HL-60 (cell line): ENCODE measurements around the gene ANO3.

Experiments used
- TF ChIP-seq, protein P1 (sequence below): IDR thresholded peaks from 2 replicates; pipeline ENCODE4 v1.6.1; 2012; ENCODE audit warnings: low read depth; ENCODE audit not compliant: insufficient replicate concordance
- TF ChIP-seq, protein P2 (sequence below): IDR thresholded peaks from one replicate; pipeline ENCODE4 v1.5.1; 2011; ENCODE audit warnings: low read length, control low read depth, inconsistent platforms; ENCODE audit not compliant: insufficient read depth

DNA sequence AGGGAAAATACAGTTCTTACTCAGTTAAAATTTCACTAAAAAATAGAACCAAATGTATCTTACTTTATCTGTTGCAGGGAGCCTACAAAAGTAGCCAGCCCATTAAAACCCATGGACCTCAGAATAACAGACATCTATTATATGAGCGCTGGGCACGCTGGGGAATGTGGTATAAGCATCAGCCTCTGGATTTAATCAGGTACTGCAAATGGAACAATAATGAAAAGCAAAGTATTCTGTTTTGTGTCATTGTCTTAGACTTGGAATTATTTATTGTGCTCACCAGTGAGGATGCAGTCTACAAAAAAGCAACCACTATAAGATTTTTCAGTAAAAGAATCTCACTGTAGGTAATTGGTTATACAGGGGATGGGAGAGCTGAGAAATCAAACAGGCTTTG is 209.9 kb downstream of the ANO3 start:
- TF ChIP-seq, protein P1, sequence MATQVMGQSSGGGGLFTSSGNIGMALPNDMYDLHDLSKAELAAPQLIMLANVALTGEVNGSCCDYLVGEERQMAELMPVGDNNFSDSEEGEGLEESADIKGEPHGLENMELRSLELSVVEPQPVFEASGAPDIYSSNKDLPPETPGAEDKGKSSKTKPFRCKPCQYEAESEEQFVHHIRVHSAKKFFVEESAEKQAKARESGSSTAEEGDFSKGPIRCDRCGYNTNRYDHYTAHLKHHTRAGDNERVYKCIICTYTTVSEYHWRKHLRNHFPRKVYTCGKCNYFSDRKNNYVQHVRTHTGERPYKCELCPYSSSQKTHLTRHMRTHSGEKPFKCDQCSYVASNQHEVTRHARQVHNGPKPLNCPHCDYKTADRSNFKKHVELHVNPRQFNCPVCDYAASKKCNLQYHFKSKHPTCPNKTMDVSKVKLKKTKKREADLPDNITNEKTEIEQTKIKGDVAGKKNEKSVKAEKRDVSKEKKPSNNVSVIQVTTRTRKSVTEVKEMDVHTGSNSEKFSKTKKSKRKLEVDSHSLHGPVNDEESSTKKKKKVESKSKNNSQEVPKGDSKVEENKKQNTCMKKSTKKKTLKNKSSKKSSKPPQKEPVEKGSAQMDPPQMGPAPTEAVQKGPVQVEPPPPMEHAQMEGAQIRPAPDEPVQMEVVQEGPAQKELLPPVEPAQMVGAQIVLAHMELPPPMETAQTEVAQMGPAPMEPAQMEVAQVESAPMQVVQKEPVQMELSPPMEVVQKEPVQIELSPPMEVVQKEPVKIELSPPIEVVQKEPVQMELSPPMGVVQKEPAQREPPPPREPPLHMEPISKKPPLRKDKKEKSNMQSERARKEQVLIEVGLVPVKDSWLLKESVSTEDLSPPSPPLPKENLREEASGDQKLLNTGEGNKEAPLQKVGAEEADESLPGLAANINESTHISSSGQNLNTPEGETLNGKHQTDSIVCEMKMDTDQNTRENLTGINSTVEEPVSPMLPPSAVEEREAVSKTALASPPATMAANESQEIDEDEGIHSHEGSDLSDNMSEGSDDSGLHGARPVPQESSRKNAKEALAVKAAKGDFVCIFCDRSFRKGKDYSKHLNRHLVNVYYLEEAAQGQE = no peak
- TF ChIP-seq, protein P2, sequence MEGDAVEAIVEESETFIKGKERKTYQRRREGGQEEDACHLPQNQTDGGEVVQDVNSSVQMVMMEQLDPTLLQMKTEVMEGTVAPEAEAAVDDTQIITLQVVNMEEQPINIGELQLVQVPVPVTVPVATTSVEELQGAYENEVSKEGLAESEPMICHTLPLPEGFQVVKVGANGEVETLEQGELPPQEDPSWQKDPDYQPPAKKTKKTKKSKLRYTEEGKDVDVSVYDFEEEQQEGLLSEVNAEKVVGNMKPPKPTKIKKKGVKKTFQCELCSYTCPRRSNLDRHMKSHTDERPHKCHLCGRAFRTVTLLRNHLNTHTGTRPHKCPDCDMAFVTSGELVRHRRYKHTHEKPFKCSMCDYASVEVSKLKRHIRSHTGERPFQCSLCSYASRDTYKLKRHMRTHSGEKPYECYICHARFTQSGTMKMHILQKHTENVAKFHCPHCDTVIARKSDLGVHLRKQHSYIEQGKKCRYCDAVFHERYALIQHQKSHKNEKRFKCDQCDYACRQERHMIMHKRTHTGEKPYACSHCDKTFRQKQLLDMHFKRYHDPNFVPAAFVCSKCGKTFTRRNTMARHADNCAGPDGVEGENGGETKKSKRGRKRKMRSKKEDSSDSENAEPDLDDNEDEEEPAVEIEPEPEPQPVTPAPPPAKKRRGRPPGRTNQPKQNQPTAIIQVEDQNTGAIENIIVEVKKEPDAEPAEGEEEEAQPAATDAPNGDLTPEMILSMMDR = no peak
